ENCODE measurements around the gene CAMK2D.

CAMK2D gene

GRCh38 chr4:113785781-113786180 lies 24.2 kb upstream of the CAMK2D start:
- no peak for ATAC-seq
- TF ChIP-seq ZNF70 (CRISPR knock-in tag; IDR thresholded peaks at IDR 0.05) = no peak
- TF ChIP-seq CSDC2 (CRISPR knock-in tag; IDR thresholded peaks at IDR 0.05) = no peak
- no peak for TF ChIP-seq CSRNP3 (CRISPR knock-in tag; IDR thresholded peaks at IDR 0.05)
- no peak for TF ChIP-seq BACH2 (CRISPR knock-in tag; IDR thresholded peaks at IDR 0.05; ENCODE audit: borderline replicate concordance)
- no peak for TF ChIP-seq ZFP30 (CRISPR knock-in tag; IDR thresholded peaks at IDR 0.05)
- TF ChIP-seq ZNF8 (CRISPR knock-in tag; IDR thresholded peaks at IDR 0.05) = no peak

GRCh38 chr4:113784497-113785250 lies 23.1 kb upstream of the CAMK2D start:
- peak; percentile 87 for ATAC-seq

GRCh38 chr4:113783701-113784100 lies 22.2 kb upstream of the CAMK2D start:
- TF ChIP-seq ZNF8 (CRISPR knock-in tag; IDR thresholded peaks at IDR 0.05) = no peak
- no peak for TF ChIP-seq BACH2 (CRISPR knock-in tag; IDR thresholded peaks at IDR 0.05; ENCODE audit: borderline replicate concordance)
- no peak for TF ChIP-seq SNAI2 (CRISPR knock-in tag; IDR thresholded peaks at IDR 0.05)
- TF ChIP-seq ZC3H10 (CRISPR knock-in tag; IDR thresholded peaks at IDR 0.05) = no peak
- TF ChIP-seq ESRRG (CRISPR knock-in tag; IDR thresholded peaks at IDR 0.05) = no peak
- TF ChIP-seq GLIS3 (CRISPR knock-in tag; IDR thresholded peaks at IDR 0.05) = no peak
- no peak for TF ChIP-seq CSRNP3 (CRISPR knock-in tag; IDR thresholded peaks at IDR 0.05)
- TF ChIP-seq ZNF565 (CRISPR knock-in tag; conservative IDR thresholded peaks at IDR 0.05; ENCODE audit: low read depth) = no peak
- no peak for ATAC-seq

More at GRCh38 chr4:113784497-113785250, 23.1 kb upstream of the CAMK2D start:
- no peak for TF ChIP-seq ZFP30 (CRISPR knock-in tag; IDR thresholded peaks at IDR 0.05)
- peak; percentile 77 for TF ChIP-seq ISL1 (CRISPR knock-in tag; IDR thresholded peaks at IDR 0.05)

- ATAC-seq = no peak
Observed at GRCh38 chr4:113783289-113783688, 21.8 kb upstream of the CAMK2D start.

More at GRCh38 chr4:113783289-113783688, 21.8 kb upstream of the CAMK2D start:
- TF ChIP-seq ZNF8 (CRISPR knock-in tag; IDR thresholded peaks at IDR 0.05) = no peak
- TF ChIP-seq PATZ1 (CRISPR knock-in tag; IDR thresholded peaks at IDR 0.05; ENCODE audit: borderline replicate concordance) = no peak
- no peak for TF ChIP-seq POU6F1 (CRISPR knock-in tag; IDR thresholded peaks at IDR 0.05; ENCODE audit: borderline replicate concordance, low read depth)
- TF ChIP-seq RARB (CRISPR knock-in tag; IDR thresholded peaks at IDR 0.05) = no peak
- no peak for TF ChIP-seq ZNF565 (CRISPR knock-in tag; conservative IDR thresholded peaks at IDR 0.05; ENCODE audit: low read depth)
- TF ChIP-seq OSR1 (CRISPR knock-in tag; IDR thresholded peaks at IDR 0.05) = no peak
- no peak for TF ChIP-seq SNAI2 (CRISPR knock-in tag; IDR thresholded peaks at IDR 0.05)
- no peak for TF ChIP-seq TSHZ2 (CRISPR knock-in tag; IDR thresholded peaks at IDR 0.05)
- no peak for TF ChIP-seq ISL1 (CRISPR knock-in tag; IDR thresholded peaks at IDR 0.05)
- no peak for TF ChIP-seq ARNTL (CRISPR knock-in tag; IDR thresholded peaks at IDR 0.05; ENCODE audit: borderline replicate concordance, low read depth)
- TF ChIP-seq PPARA (CRISPR knock-in tag; IDR thresholded peaks at IDR 0.05; ENCODE audit: borderline replicate concordance) = no peak
- no peak for TF ChIP-seq TOX (CRISPR knock-in tag; IDR thresholded peaks at IDR 0.05; ENCODE audit: borderline replicate concordance)
- no peak for TF ChIP-seq CSDC2 (CRISPR knock-in tag; IDR thresholded peaks at IDR 0.05)
- no peak for TF ChIP-seq ESRRG (CRISPR knock-in tag; IDR thresholded peaks at IDR 0.05)
- no peak for TF ChIP-seq GLIS3 (CRISPR knock-in tag; IDR thresholded peaks at IDR 0.05)
- no peak for TF ChIP-seq CSRNP3 (CRISPR knock-in tag; IDR thresholded peaks at IDR 0.05)
- no peak for TF ChIP-seq ZNF70 (CRISPR knock-in tag; IDR thresholded peaks at IDR 0.05)
